Activated CD4-positive, CD25-positive, alpha-beta regulatory T cell (primary cell): ENCODE data around the gene HAGH.

Source experiments
- DNase-seq, 4 experiments: peaks; one replicate each; lab custom pipeline; 2025; lab: John Stamatoyannopoulos, UW

Gene HAGH

DNA sequence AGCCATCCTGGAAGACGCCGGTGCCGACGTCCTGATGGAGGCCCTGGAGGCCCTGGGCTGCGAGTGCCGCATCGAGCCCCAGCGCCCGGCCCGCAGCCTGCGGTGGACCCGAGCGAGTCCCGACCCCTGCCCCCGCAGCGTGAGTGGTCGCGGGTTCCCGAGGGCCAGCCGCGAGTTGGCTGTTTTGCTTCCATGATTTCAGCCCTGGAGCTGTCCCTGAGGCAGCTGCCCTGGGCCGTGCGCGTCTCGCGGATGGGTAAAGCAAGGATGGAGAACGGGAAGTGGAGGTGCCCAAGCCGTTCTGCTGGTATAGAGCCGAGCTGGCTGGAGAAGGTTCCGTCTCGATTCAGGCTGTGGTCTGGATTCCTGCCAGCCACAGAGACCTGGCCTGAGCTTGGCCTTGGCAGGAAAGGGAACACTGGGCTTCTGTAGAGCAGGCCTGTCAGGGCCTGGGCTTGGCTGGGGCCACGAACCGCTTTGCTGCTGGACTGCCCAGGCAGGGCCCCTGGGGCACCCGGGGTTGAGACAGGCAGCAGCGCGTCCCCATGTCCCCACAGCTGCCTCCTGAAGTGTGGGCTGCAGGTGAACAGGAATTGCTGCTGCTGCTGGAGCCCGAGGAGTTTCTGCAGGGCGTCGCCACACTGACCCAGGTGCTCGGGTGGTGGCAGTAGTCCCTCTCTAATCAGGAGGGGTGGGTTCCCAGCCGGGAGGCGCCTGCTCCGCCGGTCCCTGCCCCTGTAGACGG, 52.8 kb downstream of the HAGH start:
- DNase-seq: no peak

GRCh38 chr16:1772908-1773702, 53.5 kb downstream of the HAGH start, which contains the start of gene MRPS34:
Gene MRPS34 (minus strand): TSS chr16:1773134. CDS start chr16:1773119, 15 bp downstream.
- DNase-seq: peak; percentile 63 to 70 (median 66)

GRCh38 chr16:1772362-1772907, 54.2 kb downstream of the HAGH start, which contains the start of gene EME2:
Gene EME2 (plus strand): TSS chr16:1772810. CDS start chr16:1773228, 418 bp downstream.
- peak in 1 of 4 experiments; percentile 42 for DNase-seq

DNA sequence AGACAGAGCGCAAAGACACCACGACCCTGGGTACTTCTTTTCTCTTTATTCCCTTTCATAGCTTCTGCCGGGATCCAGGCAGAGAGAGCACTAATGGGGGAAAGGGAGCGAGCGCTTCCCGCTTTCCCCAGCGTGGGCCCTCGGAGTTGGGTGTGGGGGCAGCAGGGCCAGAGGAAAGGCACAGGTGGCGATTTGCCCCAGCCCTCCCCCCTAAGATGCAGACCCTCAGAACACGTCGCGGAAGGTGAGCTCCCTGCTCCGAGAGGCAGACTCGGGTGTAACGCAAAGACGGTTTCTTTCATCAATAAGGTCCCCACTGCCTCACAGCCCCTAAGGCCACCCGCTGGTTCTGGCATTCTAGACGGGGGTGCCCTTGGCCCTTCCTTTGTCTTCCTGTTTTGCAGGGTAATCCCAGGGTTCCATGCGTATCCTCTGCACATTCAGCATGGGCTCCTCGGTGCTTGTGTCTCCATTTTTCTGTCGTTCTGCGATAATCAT, 54.7 kb downstream of the HAGH start:
- no peak for DNase-seq

DNA sequence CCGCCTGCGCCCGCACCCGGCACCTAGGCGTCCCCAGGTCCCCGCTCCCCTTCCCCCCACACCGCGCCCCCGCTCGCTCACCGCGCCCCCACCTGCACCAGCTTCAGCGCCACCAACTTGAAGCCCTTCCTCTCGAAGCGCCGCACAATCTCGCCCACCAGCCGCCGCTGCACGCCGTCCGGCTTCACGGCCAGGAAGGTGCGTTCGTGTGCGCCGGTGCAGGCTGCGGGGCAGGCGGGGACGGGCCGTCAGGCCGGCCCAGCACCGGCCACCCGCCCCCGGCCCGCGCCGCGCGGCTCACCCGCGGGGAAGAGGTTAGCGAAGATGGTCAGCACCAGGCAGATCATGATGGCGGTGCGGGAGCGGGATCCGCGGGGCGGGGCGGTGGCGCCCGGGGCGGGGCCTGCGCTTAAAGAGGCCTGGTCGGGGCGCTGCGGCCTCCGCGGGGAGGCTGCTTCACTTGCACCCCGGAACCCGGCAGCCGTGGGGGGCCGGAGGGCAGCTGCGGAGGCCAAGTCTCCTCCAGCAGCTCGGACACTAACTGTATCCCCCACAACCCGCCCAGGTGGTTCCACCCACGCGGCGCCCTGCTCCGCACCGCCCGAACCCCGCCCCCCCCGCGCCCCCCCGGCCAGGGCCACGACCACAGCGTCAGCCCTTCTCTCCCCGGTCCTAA, 55.3 kb downstream of the HAGH start, which contains the start of gene NME3:
TSS of gene NME3 (minus strand) at position 356 of the 676 bp plus-strand sequence. CDS start at position 347, 9 bp downstream.
- peak; percentile 57 to 63 (median 60) for DNase-seq

- DNase-seq: peak in 2 of 4 experiments; percentile 24 to 34
Observed at GRCh38 chr16:1770328-1771187, 56.1 kb downstream of the HAGH start.

GRCh38 chr16:1769402-1770300, 57.0 kb downstream of the HAGH start:
- DNase-seq: no peak

- DNase-seq: no peak
Observed at GRCh38 chr16:1768767-1769401, 57.7 kb downstream of the HAGH start.

DNA sequence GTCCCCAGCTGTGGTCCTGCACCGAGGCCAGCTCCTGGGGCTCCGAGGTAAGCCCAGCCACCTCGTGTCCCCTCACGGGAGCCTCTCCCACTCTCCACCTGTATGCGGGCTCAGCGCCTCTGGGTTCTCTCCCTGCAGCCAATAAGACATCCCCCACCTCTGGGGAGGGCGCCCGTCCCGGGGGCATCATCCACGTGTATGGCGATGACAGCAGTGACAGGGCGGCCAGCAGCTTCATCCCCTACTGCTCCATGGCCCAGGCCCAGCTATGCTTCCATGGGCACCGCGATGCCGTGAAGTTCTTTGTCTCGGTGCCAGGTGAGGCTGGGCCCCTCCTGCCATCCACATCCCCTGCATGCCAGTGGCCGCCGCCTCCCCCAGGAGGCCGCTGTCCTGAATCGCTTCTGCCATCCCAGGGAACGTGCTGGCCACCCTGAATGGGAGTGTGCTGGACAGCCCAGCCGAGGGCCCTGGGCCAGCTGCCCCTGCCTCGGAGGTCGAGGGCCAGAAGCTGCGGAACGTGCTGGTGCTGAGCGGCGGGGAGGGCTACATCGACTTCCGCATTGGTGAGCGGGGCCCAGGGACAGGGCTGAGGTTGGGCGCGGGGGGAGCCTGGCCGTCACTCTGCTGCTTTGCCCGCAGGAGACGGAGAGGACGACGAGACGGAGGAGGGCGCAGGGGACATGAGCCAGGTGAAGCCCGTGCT, 58.4 kb downstream of the HAGH start:
- no peak for DNase-seq

DNA sequence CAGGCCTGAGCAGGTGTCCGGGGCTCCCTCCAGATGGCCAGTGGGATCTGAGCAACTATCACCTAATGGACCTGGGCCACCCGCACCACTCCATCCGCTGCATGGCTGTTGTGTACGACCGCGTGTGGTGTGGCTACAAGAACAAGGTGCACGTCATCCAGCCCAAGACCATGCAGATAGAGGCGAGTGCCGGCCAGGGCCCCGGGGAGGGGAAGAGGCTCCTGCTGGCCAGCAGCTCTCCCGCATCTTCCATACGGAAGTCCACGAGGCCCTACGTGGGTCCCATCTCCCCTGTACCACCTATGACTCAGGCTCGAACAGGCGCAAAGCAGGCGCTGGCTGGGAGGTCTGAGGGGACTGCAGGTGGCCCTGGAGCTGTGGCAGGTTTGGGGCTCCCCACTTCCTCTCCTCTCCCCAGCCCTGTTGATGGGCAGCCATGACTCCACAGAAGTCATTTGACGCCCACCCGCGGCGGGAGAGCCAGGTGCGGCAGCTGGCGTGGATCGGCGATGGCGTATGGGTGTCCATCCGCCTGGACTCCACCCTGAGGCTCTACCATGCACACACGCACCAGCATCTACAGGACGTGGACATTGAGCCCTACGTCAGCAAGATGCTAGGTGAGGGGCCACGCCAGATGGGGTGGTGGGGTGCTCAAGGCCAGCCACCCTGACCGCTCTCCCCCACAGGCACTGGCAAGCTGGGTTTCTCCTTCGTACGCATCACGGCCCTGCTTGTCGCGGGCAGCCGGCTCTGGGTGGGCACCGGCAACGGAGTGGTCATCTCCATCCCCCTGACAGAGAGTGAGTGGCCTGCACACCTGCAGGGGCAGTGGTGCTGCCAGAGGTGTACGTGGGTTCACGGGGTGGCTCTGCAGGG, 59.3 kb downstream of the HAGH start:
- DNase-seq: no peak

DNA sequence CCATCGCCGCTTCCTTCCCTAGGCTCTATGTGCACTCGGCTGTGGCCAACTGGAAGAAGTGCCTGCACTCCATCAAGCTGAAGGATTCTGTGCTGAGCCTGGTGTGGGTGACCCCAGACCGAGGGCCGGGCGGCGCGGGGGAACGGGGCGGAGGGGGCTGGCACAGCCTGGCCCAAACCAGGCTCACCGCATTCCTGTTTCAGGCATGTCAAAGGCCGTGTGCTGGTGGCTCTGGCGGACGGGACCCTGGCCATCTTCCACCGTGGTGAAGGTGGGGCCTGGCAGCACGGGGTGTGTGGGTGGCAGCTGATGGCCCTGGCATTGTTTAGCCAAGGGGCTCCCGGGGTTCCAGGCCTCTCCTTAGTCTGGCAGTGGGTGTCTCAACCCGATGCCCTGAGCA, 59.9 kb downstream of the HAGH start:
- DNase-seq: no peak

DNA sequence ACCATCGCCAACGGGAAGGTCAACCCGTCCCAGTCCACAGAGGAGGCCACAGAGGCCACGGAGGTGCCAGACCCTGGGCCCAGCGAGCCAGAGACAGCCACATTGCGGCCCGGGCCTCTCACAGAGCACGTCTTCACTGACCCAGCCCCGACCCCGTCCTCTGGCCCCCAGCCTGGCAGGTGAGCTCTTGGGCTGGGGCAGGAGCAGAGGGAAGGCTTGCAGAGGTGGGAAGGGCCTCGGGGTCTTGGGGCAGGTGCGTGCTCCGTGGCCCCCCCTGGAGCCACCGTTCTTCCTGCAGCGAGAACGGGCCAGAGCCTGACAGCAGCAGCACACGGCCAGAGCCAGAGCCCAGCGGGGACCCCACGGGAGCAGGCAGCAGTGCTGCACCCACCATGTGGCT, 60.4 kb downstream of the HAGH start:
- DNase-seq: no peak

- no peak for DNase-seq
Observed at GRCh38 chr16:1765826-1766225, 60.8 kb downstream of the HAGH start.

- no peak for DNase-seq
Observed at GRCh38 chr16:1764971-1765370, 61.7 kb downstream of the HAGH start.

DNA sequence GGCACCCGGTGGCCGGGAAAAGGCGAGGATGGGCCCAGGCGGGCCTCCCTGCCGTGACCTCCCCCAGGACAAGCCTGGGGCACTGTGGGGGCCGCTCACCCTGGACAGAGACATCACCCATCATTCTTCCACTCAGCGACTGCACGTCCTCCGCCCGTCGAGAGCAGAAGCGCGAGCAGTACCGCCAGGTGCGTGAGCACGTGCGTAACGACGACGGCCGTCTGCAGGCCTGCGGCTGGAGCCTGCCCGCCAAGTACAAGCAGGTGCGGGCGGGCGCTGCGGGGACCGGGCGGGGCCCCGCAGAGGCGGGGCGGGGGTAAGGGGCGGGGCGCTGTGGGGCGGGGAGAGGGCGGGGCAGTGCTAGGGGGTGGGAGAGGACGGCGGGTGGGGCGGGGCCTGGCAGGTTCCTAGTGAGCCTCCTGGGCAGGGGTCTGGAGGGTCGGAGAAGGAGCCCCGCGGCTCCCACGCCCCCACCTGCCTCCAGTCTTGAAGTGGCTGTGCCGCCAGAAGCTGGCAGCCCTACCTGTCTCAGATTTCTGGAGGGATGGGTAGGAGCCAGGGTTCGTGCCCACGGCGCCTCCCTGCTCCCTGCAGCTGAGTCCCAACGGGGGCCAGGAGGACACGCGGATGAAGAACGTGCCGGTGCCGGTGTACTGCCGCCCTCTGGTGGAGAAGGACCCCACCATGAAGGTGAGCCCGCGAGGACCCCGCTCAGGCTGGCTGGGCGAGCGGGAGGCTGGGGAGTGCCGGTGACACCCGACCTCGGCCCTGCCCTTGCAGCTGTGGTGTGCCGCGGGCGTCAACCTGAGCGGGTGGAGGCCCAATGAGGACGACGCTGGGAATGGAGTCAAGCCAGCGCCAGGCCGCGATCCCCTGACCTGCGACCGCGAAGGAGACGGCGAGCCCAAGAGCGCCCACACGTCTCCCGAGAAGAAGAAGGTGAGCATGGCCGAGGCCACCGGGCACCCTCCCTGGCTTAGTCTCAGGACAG, 62.8 kb downstream of the HAGH start:
- DNase-seq: no peak

DNA sequence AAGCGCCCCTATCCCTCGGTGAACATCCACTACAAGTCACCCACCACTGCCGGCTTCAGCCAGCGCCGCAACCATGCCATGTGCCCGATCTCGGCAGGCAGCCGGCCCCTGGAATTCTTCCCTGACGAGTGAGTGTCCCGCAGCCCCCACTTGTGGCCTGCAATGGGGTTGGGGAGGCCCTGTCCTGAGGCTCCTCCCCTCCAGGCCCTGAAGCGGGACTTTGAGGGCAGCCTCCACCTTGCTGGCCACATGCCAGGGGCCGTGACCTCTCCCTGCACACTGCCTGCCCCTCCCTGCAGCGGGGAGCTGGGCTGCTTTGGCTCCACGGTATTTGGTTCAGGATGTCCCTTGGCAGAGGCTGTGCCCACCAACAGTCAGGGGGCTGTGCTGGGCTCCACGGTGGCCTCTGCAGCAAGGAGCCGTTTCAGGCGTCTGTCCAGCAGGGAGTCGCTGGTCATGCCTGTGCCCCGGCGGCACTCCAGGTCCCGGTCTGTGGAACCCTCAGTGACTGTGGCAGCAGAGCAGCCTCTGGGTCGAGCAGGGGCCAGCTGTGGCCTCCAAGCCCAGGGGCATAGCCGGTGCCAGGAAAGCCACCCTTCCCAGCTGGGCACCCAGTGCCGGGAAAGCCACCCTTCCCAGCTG, 63.6 kb downstream of the HAGH start:
- no peak for DNase-seq
